HCT116 (cell line): ENCODE results near the gene STYXL1.

ENCODE experiments used
- EGR1 ChIP-seq: IDR thresholded peaks from 2 replicates; pipeline ENCODE4 v1.6.1; 2012; ENCODE audit warnings: low read depth
- ELF1 ChIP-seq: IDR thresholded peaks from 2 replicates; pipeline ENCODE4 v1.6.1; 2012; ENCODE audit warnings: low read depth, borderline replicate concordance
- EZH2phosphoT487 ChIP-seq: fragments of 200-600 bp; IDR thresholded peaks from 2 replicates; pipeline ENCODE4 v1.6.1; 2018; ENCODE audit warnings: antibody characterized with exemption, borderline replicate concordance
- POLR2A ChIP-seq: IDR thresholded peaks from 2 replicates; pipeline ENCODE4 v1.7.0; 2011; ENCODE audit warnings: borderline replicate concordance; ENCODE audit not compliant: insufficient read depth, insufficient read length; ENCODE audit errors: extremely low read depth
- TCF7L2 ChIP-seq: IDR thresholded peaks from 2 replicates; pipeline ENCODE4 v1.7.0; 2011; ENCODE audit warnings: borderline replicate concordance, inconsistent platforms; ENCODE audit not compliant: insufficient read depth, insufficient read length; ENCODE audit errors: extremely low read depth
- ZNF274 ChIP-seq: fragments of 200-500 bp; sonication (Bioruptor generic); IDR thresholded peaks from 2 replicates; pipeline ENCODE4 v1.6.1; 2014; ENCODE audit warnings: mild to moderate bottlenecking, low read depth, low read length, inconsistent platforms
- TF ChIP-seq, protein P1 (sequence below), 3 experiments: fragments of 200-600 bp in 1 of 3; sonication (generic) in 1 of 3; IDR thresholded peaks in 2 of 3; conservative IDR thresholded peaks in 1 of 3; 2 replicates each; pipeline ENCODE4 v1.5.1; 2012 to 2017; ENCODE audit warnings: low read depth in 2 of 3, low read length in 2 of 3, antibody characterized with exemption in 1 of 3, borderline replicate concordance in 1 of 3, control low read depth in 1 of 3, mild to moderate bottlenecking in 1 of 3, mixed read lengths in 1 of 3, mixed run types in 1 of 3, moderate library complexity in 1 of 3; ENCODE audit not compliant: insufficient read depth in 1 of 3
- TF ChIP-seq, protein P2 (sequence below): IDR thresholded peaks from 2 replicates; pipeline ENCODE4 v1.6.1; 2012; ENCODE audit warnings: low read depth
- TF ChIP-seq, protein P3 (sequence below): IDR thresholded peaks from 2 replicates; pipeline ENCODE4 v1.6.1; 2011; ENCODE audit warnings: mild to moderate bottlenecking, low read length, moderate library complexity; ENCODE audit not compliant: insufficient replicate concordance; ENCODE audit errors: extremely low read depth
- TF ChIP-seq, protein P4 (sequence below): IDR thresholded peaks from 2 replicates; pipeline ENCODE4 v1.6.1; 2012

DNA sequence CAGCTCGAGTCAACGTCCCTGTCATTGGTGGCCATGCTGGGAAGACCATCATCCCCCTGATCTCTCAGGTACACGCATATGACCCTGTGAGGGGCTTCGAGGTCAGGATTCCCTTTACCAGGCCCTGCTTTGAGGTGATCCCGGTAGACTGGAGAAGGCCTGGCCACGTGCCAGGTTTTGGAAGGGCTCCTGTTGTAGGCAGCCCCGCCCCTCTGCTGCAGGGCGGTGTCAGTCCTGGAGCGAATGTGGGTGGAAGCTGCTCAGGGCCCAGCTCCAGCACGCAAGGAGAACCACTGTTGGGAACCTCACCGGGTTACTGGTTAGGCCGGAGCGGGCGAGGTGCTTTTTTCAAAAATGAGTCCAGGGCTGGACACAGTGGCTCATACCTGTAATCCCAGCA is 15.7 kb upstream of the STYXL1 start:
- TF ChIP-seq, protein P1, sequence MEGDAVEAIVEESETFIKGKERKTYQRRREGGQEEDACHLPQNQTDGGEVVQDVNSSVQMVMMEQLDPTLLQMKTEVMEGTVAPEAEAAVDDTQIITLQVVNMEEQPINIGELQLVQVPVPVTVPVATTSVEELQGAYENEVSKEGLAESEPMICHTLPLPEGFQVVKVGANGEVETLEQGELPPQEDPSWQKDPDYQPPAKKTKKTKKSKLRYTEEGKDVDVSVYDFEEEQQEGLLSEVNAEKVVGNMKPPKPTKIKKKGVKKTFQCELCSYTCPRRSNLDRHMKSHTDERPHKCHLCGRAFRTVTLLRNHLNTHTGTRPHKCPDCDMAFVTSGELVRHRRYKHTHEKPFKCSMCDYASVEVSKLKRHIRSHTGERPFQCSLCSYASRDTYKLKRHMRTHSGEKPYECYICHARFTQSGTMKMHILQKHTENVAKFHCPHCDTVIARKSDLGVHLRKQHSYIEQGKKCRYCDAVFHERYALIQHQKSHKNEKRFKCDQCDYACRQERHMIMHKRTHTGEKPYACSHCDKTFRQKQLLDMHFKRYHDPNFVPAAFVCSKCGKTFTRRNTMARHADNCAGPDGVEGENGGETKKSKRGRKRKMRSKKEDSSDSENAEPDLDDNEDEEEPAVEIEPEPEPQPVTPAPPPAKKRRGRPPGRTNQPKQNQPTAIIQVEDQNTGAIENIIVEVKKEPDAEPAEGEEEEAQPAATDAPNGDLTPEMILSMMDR (IDR thresholded peaks at IDR 0.05 in 2 of 3, conservative IDR thresholded peaks at IDR 0.05 in 1 of 3; ENCODE audit: borderline replicate concordance in 1 of 3, insufficient read depth in 1 of 3, low read depth in 2 of 3, low read length in 2 of 3), result no peak
- no peak for TF ChIP-seq ZNF274
- TF ChIP-seq TCF7L2, result no peak
- no peak for TF ChIP-seq POLR2A
- TF ChIP-seq EGR1, result no peak
- TF ChIP-seq, protein P2, sequence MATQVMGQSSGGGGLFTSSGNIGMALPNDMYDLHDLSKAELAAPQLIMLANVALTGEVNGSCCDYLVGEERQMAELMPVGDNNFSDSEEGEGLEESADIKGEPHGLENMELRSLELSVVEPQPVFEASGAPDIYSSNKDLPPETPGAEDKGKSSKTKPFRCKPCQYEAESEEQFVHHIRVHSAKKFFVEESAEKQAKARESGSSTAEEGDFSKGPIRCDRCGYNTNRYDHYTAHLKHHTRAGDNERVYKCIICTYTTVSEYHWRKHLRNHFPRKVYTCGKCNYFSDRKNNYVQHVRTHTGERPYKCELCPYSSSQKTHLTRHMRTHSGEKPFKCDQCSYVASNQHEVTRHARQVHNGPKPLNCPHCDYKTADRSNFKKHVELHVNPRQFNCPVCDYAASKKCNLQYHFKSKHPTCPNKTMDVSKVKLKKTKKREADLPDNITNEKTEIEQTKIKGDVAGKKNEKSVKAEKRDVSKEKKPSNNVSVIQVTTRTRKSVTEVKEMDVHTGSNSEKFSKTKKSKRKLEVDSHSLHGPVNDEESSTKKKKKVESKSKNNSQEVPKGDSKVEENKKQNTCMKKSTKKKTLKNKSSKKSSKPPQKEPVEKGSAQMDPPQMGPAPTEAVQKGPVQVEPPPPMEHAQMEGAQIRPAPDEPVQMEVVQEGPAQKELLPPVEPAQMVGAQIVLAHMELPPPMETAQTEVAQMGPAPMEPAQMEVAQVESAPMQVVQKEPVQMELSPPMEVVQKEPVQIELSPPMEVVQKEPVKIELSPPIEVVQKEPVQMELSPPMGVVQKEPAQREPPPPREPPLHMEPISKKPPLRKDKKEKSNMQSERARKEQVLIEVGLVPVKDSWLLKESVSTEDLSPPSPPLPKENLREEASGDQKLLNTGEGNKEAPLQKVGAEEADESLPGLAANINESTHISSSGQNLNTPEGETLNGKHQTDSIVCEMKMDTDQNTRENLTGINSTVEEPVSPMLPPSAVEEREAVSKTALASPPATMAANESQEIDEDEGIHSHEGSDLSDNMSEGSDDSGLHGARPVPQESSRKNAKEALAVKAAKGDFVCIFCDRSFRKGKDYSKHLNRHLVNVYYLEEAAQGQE, result no peak
- TF ChIP-seq, protein P3, sequence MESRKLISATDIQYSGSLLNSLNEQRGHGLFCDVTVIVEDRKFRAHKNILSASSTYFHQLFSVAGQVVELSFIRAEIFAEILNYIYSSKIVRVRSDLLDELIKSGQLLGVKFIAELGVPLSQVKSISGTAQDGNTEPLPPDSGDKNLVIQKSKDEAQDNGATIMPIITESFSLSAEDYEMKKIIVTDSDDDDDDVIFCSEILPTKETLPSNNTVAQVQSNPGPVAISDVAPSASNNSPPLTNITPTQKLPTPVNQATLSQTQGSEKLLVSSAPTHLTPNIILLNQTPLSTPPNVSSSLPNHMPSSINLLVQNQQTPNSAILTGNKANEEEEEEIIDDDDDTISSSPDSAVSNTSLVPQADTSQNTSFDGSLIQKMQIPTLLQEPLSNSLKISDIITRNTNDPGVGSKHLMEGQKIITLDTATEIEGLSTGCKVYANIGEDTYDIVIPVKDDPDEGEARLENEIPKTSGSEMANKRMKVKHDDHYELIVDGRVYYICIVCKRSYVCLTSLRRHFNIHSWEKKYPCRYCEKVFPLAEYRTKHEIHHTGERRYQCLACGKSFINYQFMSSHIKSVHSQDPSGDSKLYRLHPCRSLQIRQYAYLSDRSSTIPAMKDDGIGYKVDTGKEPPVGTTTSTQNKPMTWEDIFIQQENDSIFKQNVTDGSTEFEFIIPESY, result no peak
- TF ChIP-seq ELF1, result no peak
- no peak for TF ChIP-seq EZH2phosphoT487
- TF ChIP-seq, protein P4, sequence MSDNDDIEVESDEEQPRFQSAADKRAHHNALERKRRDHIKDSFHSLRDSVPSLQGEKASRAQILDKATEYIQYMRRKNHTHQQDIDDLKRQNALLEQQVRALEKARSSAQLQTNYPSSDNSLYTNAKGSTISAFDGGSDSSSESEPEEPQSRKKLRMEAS, result no peak
